Mesodermal cell (in vitro differentiated cells): ENCODE data around the gene RALGPS1.
"Not testable (repeated sequence)": the region's sequence is repeated elsewhere in the genome, so short reads cannot be mapped to it uniquely, and the experiment has no call there.

ENCODE experiments used
- H3K27ac ChIP-seq: 2 replicates; pipeline ENCODE4 v1.7.0; 2013; ENCODE audit warnings: mild to moderate bottlenecking, low read depth, low read length, moderate library complexity; ENCODE audit not compliant: severe bottlenecking
- H3K36me3 ChIP-seq: 2 replicates; pipeline ENCODE4 v1.7.1; 2013; ENCODE audit warnings: mild to moderate bottlenecking, low read length, moderate library complexity; ENCODE audit not compliant: control insufficient read depth, insufficient read depth
- H3K4me1 ChIP-seq: one replicate; pipeline ENCODE4 v1.7.1; 2013; ENCODE audit warnings: mild to moderate bottlenecking, low read length; ENCODE audit not compliant: insufficient read depth, control insufficient read depth, poor library complexity, severe bottlenecking
- H3K4me3 ChIP-seq: 2 replicates; pipeline ENCODE4 v1.7.0; 2013; ENCODE audit warnings: low read length, control low read depth, mild to moderate bottlenecking; ENCODE audit not compliant: insufficient read depth, poor library complexity, severe bottlenecking; ENCODE audit errors: extremely low read depth
- H3K9me3 ChIP-seq: 2 replicates; pipeline ENCODE4 v1.7.1; 2013; ENCODE audit warnings: mild to moderate bottlenecking, low read length, moderate library complexity; ENCODE audit not compliant: control insufficient read depth
- WGBS, 2 experiments: methylation state at CpG; one replicate each; pipeline ENCODE4 v1.1.5; 2013; ENCODE audit warnings: missing lambda C conversion rate in 2 of 2; ENCODE audit not compliant: insufficient coverage in 2 of 2; 5-methylcytosine and 5-hydroxymethylcytosine counted together

The RALGPS1 gene

DNA sequence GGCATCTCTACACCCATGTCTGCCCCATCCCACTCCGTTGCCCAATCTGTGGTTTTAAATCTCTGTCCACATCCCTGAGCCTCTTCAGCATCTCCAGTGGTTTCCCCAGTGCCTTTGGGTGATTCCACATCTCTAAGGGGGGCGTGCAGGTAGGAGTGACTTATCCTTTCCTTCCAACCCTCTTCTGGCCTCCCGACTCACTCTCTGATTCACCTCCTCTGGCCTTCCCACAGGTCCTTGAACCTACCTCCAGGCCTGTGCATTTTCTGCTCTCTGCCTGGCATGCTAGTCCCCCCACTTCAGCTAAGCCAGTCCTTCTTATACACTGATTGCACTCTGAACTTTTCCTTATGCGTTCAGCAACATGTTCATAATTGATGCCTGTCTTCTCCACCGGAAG, 99.0 kb downstream of the RALGPS1 start:
- no peaks in the 10 kb centered on the region for H3K9me3 ChIP-seq
- H3K27ac ChIP-seq: no peak overlapping the region
- no peaks in the 10 kb centered on the region for H3K4me1 ChIP-seq
- 90 to 94% methylated on average over 2 to 4 of the region's 5 CpGs for WGBS, 2 experiments
- H3K4me3 ChIP-seq: no peak overlapping the region
- H3K36me3 ChIP-seq: no peaks in the 10 kb centered on the region

DNA sequence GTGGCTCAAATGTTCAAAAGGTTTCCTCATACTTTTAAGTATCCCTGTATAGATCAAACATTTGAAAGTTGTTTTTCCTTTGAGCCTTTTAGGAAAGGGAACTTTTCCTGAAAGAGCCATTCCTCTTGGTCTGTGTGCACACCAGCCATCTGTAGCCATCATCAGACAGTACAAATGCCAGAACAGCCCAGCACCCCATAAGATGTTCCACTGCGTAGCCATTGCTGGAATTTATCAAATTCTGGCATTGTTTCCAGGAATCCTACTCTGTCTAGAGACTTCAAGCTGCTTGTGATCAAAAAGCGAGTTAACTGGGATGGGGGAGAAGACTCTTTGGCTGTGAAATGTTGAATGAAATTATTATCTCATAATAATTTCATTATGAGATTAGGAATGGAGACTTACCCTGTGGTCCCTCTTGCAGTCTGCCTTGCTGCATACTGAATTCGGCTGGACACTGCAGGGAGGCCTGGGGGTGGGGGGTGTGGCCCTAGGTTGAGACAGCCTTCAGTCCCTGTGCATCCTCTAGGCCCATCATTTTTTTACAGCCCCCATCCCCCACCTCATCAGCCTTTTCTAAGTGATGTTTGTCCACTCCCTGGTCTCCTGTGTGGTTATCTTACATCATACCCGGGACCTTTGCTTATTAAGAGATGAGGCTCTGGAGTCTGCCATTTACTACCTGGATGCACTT, 99.8 kb downstream of the RALGPS1 start:
- Histone ChIP-seq H3K27ac (no peak overlapping the region), H3K4me3 (no peak overlapping the region), H3K4me1 (no peaks in the 10 kb centered on the region), H3K36me3 (no peaks in the 10 kb centered on the region), H3K9me3 (no peaks in the 10 kb centered on the region)
- 100% methylated on average over 1 to 2 of the region's 4 CpGs for WGBS, 2 experiments

DNA sequence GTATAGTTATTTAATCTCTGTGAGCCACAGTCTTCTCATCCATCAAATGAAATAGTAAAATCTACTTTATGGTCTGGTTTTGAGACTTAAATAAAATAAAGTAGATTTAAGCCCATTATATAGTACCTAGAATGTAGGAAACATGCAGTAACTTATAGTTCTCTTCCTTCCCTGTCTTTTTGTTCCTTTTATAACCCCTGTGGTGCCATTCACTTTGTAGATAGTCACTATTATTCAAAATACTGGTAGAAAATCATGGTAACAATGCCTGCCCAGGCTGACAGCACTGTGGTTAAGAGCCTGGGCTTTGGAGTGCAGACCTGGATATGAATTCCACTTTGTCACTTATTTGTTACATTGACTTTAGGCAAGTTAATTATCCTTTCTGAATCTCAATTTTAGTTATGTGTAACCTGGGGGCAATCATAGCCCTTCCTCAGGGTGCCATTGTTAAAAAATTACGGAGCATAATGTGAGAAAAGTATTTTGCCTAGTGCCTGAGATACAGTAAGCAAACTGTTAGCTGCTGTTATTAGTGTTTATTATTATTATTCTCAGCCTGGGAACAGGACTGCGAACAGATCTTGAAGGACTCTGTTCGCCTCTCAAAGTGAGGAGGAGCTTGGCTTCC, 100.4 kb downstream of the RALGPS1 start:
- no peaks in the 10 kb centered on the region for H3K9me3 ChIP-seq
- no peak overlapping the region for H3K4me3 ChIP-seq
- H3K4me1 ChIP-seq: no peaks in the 10 kb centered on the region
- H3K27ac ChIP-seq: no peak overlapping the region
- no peaks in the 10 kb centered on the region for H3K36me3 ChIP-seq
- WGBS, 2 experiments: 79 to 93% methylated on average over 3 of the region's 3 CpGs

DNA sequence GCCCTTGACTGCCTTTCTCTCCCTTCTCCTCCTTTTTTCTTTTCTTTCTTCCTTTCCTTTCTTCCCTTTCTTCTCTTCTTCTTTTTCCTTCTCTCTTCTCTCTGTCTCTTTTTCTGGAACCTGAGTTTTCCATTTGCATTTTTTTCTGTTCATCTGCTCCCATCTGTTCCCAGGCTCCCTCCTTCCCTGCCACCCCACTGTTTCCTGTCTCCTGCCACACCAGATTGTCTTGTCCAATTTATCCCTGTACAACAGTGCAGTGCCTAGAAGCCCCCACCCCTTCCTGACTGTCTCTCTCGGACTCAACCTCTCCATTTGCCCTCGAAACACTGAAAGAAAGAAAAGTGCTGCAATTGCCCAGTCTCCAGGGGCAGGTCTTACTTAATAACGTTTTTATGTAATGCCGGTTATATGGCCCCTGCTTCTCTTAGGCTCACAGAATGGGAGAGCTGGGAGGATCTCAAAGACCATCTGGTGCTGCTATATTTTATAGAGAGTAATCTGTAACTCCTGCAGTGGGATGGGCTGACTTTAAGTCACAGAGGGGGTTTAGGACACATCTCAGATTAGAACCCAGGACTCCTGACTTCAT, 101.4 kb downstream of the RALGPS1 start:
- 85 to 89% methylated on average over 2 to 3 of the region's 4 CpGs for WGBS, 2 experiments
- Histone ChIP-seq H3K4me1 (no peaks in the 10 kb centered on the region), H3K9me3 (no peaks in the 10 kb centered on the region), H3K27ac (no peak overlapping the region), H3K36me3 (no peaks in the 10 kb centered on the region), H3K4me3 (no peak overlapping the region)

DNA sequence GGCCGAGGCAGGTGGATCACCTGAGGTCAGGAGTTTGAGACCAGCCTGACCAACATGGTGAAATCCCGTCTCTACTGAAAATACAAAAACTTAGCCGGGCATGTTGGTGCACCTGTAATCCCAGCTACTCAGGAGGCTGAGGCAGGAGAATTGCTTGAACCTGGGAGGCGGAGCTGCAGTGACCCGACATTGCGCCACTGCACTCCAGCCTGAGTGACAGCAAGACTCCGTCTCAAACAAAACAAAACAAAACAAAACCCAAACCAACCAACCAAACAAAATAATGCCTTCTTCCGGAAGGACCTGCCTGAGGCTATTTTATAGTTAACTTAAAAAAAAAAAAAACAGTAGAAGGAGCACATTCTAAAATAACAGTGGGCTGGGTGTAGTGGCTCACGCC, 103.4 kb downstream of the RALGPS1 start:
- H3K4me3 ChIP-seq, H3K9me3 ChIP-seq, H3K4me1 ChIP-seq, H3K27ac ChIP-seq, H3K36me3 ChIP-seq: not testable (repeated sequence)
- 90 to 94% methylated on average over 7 to 8 of the region's 9 CpGs for WGBS, 2 experiments

DNA sequence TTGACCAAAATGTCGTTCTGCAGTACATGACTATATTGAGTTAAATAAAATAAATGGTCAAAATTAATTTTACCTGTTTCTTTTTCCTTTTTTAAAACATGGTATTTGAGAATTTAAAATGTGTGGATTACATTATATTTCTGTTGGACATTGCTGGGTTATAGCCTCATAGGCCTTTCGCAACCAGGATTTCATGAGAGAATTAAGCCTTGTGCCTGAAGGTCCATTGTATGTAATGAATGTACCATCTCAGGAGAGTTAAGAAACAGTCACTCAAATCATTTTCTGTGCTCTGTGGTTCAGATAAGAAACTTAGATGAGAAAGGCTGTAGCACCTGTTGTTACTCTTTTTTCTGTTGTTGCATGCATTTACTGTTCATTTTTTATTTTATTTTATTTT, 104.4 kb downstream of the RALGPS1 start:
- WGBS, 2 experiments: 100% methylated on average over 1 of the region's 2 CpGs
- Histone ChIP-seq H3K4me3 (no peak overlapping the region), H3K27ac (no peak overlapping the region), H3K36me3 (no peaks in the 10 kb centered on the region), H3K4me1 (no peaks in the 10 kb centered on the region), H3K9me3 (no peaks in the 10 kb centered on the region)

DNA sequence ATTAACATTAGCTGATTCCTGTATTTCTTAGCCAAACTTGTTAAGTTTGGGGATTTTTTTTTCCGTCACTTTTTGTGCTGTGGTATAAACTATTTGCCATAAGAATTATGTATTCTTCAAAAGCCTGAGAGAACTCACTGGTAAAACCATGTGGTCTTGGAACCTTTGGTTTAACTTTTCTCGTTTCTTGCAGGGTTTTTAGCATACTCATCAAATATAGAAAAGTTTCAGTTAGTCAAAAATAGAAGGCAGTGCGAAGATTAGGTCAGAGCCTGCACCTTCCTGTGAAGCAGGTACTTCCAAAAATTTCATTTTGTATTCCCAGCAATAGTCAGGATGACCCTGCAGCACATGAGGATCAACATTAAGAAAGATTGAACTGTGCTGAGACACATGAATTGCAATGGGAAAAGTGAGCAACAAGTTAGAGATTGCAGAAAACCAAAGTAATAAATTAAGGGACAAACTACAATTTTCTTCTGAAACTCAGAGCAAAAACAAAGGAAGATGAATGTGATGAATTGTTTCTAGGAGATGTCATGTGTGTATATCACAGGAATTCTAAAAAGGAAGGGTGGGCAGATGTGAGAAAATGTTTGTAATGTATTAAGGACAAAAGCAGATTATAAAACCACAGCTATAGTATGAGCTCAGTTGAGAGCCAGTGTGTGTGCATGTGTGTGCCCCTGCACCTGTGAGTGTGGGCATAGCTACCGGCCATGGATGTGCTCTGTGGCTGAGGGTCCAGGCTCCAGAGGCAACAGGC, 105.6 kb downstream of the RALGPS1 start:
- Histone ChIP-seq H3K4me3 (no peak overlapping the region), H3K36me3 (no peaks in the 10 kb centered on the region), H3K9me3 (no peaks in the 10 kb centered on the region), H3K4me1 (no peaks in the 10 kb centered on the region), H3K27ac (no peak overlapping the region)
- WGBS, 2 experiments: 100% methylated on average over 1 to 3 of the region's 4 CpGs

DNA sequence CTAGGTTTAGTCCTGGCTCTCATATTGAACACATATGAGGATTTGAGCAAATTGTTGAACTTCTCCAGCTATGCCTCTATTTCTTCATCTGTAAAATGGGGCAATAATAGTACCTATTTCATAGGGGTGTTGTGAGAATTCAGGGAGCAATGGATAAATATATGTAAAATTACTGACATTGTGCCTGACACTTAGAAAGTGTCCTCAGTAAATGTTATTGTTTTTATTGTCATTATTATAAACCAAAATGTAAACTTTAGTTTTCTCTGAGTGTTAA, 106.2 kb downstream of the RALGPS1 start:
- no peaks in the 10 kb centered on the region for H3K9me3 ChIP-seq
- no peak overlapping the region for H3K27ac ChIP-seq
- H3K4me1 ChIP-seq: no peaks in the 10 kb centered on the region
- H3K4me3 ChIP-seq: no peak overlapping the region
- H3K36me3 ChIP-seq: no peaks in the 10 kb centered on the region

DNA sequence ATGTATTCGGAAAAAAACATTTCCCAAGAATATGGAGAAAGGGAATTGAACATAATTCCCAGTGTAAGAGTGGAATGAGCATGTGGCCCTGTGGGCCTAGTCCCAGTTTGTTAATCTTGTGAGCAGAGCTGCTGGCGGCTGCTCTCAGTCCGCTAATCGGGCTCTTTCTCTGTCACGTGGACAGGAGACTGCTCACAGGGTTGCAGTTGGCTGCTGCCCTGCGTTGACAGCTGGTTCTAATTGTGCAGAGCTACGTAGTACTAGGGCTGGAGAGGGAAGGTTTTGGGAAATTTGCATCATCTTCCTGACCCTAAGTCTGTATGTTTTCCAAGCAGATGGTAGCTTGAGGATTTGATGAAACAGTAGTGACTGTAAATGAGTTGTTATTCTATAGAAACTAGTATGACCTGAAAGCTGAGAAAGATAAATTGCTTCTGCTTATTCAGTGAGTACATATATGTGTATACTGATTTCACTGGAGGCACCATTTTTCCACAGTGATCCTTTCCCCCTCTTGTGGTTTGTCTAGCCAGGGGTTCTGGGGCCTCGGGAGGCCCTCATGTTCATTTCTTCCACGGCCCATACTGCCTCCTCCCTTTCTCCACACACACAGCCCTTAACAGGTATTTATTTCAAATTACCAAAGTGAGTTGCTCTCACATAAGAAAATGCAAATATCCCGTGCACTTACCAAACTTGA, 107.2 kb downstream of the RALGPS1 start:
- H3K27ac ChIP-seq: no peak overlapping the region
- no peak overlapping the region for H3K4me3 ChIP-seq
- WGBS, 2 experiments: 73 to 94% methylated on average over 5 to 9 of the region's 10 CpGs
- H3K36me3 ChIP-seq: no peaks in the 10 kb centered on the region
- no peaks in the 10 kb centered on the region for H3K4me1 ChIP-seq
- H3K9me3 ChIP-seq: no peaks in the 10 kb centered on the region

DNA sequence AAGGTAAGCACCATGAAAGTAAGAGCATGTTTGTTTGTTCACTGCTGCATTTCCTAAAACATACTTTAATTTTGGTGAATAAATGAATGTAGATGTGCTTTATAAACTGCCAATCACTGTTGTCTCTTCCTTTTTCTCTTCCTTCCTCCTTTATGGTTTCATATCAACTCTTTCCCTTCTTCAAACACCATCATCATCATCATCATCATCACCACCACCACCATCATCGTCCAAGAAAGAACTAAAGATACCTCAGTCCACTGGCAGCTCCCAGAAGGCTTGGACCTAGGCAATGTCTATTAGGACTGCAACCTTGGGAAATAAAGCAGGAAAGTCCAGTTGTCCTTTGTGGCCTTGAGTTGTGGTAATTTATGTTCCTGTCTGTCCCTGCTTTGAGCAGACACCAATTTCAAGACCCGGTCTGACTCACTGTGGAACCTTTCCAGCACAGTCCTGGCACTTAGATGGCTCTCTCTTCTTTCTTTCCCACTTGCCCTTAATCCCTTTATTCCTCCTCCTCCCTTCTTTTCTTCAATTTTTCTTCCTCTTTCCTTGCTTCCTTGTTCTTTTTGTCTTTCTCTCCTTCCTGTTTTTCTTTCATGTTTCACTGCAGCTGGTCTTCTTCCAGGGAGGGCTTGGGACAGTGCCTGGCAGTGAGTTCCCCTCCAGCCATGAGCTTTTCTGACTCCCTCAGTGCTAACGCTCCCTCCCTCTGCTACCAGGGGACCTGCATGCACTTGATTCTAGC, 108.5 kb downstream of the RALGPS1 start:
- no peaks in the 10 kb centered on the region for H3K36me3 ChIP-seq
- H3K4me3 ChIP-seq: no peak overlapping the region
- no peak overlapping the region for H3K27ac ChIP-seq
- no peaks in the 10 kb centered on the region for H3K4me1 ChIP-seq
- H3K9me3 ChIP-seq: no peaks in the 10 kb centered on the region
- WGBS, 2 experiments: 89% methylated on average over 2 of the region's 3 CpGs
